ENCODE measurements around the gene GSTO1. TPM values are rescaled to one million over a fixed set of nuclear protein-coding genes. Genes with fewer than 3 reads are reported as not detected.

GSTO1 gene
- total and polyA plus RNA-seq, 2 donors (not counting 1 experiment from before 2014, with no cell fraction given): 30.1 to 37.7 TPM

GRCh38 chr10:104316321-104317099 is 61.8 kb downstream of the GSTO1 start:
- no peaks in the 10 kb centered on the region for H3K9me3 Mint-ChIP-seq (ENCODE audit: insufficient read depth)
- POLR2A ChIA-PET: no interaction called here
- H3K27ac ChIP-seq (ENCODE audit: low read length in 2 of 2): no peak overlapping the region
- WGBS (ENCODE audit: insufficient coverage): 94% methylated on average over 7 of the region's 9 CpGs
- ATAC-seq (ENCODE audit: low read depth): no peak
- no peak overlapping the region for H3K4me3 ChIP-seq (ENCODE audit: control extremely low read depth in 1 of 5, extremely low read depth in 1 of 5, insufficient read depth in 1 of 5, low read depth in 2 of 5, low read length in 4 of 5)
- H3K27me3 Mint-ChIP-seq: no peaks in the 10 kb centered on the region
- H3K4me3 Mint-ChIP-seq: no peak overlapping the region
- no peak overlapping the region for H3K4me2 ChIP-seq (replicated peaks; ENCODE audit: low read depth, low read length, poor library complexity, severe bottlenecking)
- no peak for DNase-seq
- CTCF ChIA-PET: interaction anchor here (1.3 to 23.3 kb wide), 5 partner anchors 10 to 32 kb away, joined by 3 to 594 read pairs (median 6); partner anchors contain the start of gene CFAP58
- peaks cover 39 to 43% of the 10 kb centered on the region in 2 donors for H3K4me1 ChIP-seq (ENCODE audit: control insufficient read depth in 2 of 2, insufficient read depth in 2 of 2, low read length in 2 of 2)
- H3K9ac ChIP-seq (ENCODE audit: low read length): no peak overlapping the region
- H3K4me1 Mint-ChIP-seq: peaks cover 44% of the 10 kb centered on the region
- peaks cover 0 to 49% of the 10 kb centered on the region in 2 experiments for H3K36me3 ChIP-seq (replicated peaks in 1 of 2; ENCODE audit: control extremely low read depth in 1 of 2, control insufficient read depth in 1 of 2, extremely low read depth in 1 of 2, insufficient read depth in 2 of 2, low read length in 1 of 2)
- intact Hi-C loops (cut with micrococcal nuclease): no loop called here
- peaks cover 97% of the 10 kb centered on the region for H4K20me1 ChIP-seq (ENCODE audit: control insufficient read depth, insufficient read depth, low read length, poor library complexity, severe bottlenecking)
- H3K79me2 ChIP-seq (ENCODE audit: control insufficient read depth, insufficient read depth, low read length): peaks cover 64% of the 10 kb centered on the region
- TF ChIP-seq CTCF (IDR thresholded peaks at IDR 0.05): no peak
- no peak for TF ChIP-seq EZH2 (IDR thresholded peaks at IDR 0.05; ENCODE audit: borderline replicate concordance, insufficient read depth, low read depth, low read length, poor library complexity, severe bottlenecking)
- H2AFZ ChIP-seq (ENCODE audit: insufficient read depth, low read depth, low read length, poor library complexity, severe bottlenecking): no peak overlapping the region
- H3K27me3 ChIP-seq (replicated peaks in 1 of 4; ENCODE audit: control extremely low read depth in 1 of 4, control insufficient read depth in 3 of 4, insufficient read depth in 4 of 4, low read length in 3 of 4): no peaks in the 10 kb centered on the region
- no peak overlapping the region for H3K27ac Mint-ChIP-seq
- no peaks in the 10 kb centered on the region for H3K9me3 ChIP-seq (ENCODE audit: control extremely low read depth in 1 of 3, control insufficient read depth in 2 of 3, insufficient read depth in 1 of 3, low read length in 2 of 3)

Small RNA genes within 50 kb of the gene (small RNA-seq; reads per million reads assigned to genes)
- not detected for gene MIR4482 (ENCODE audit: insufficient read length, low read depth, low replicate concordance)
- gene MIR609 (ENCODE audit: insufficient read length, low read depth, low replicate concordance): not detected

Other genes with a start within 250 kb of the GSTO1 start
- gene COL17A1, start 169.0 kb upstream of the GSTO1 start, total RNA-seq: not detected in 2 replicates
- gene COL17A1, start 169.0 kb upstream of the GSTO1 start, polyA plus RNA-seq: not detected in 2 replicates
- 15.1 and 15.3 TPM in 2 replicates for gene SFR1, start 132.7 kb upstream of the GSTO1 start, total RNA-seq
- gene SFR1, start 132.7 kb upstream of the GSTO1 start, polyA plus RNA-seq: 6.2 and 8.1 TPM in 2 replicates
- gene CFAP43, start 22.5 kb upstream of the GSTO1 start, total RNA-seq: 0.12 TPM in 1 of 2 replicates, not detected in the other
- not detected in 2 replicates for gene CFAP43, start 22.5 kb upstream of the GSTO1 start, polyA plus RNA-seq
- gene GSTO2, start 14.3 kb downstream of the GSTO1 start, total RNA-seq: 0.89 and 1.4 TPM in 2 replicates
- 0.16 and 1.2 TPM in 2 replicates for gene GSTO2, start 14.3 kb downstream of the GSTO1 start, polyA plus RNA-seq
- gene ITPRIP, start 83.6 kb downstream of the GSTO1 start, total RNA-seq: 21.3 and 22.5 TPM in 2 replicates
- gene ITPRIP, start 83.6 kb downstream of the GSTO1 start, polyA plus RNA-seq: 22.7 and 28.5 TPM in 2 replicates
- not detected in 2 replicates for gene CFAP58, start 98.9 kb downstream of the GSTO1 start, total RNA-seq
- gene CFAP58, start 98.9 kb downstream of the GSTO1 start, polyA plus RNA-seq: not detected in 2 replicates